NCI-H446 treated with DMSO at 0.1 percent for 48 hours (cell line): Measurements from ENCODE around the gene SPAG16.
"Not testable (repeated sequence)": the region's sequence is repeated elsewhere in the genome, so short reads cannot be mapped to it uniquely, and the experiment has no call there.

Experiments
- DNase-seq: peaks from one replicate; lab custom pipeline; 2025; lab: John Stamatoyannopoulos, UW

The SPAG16 gene

DNA sequence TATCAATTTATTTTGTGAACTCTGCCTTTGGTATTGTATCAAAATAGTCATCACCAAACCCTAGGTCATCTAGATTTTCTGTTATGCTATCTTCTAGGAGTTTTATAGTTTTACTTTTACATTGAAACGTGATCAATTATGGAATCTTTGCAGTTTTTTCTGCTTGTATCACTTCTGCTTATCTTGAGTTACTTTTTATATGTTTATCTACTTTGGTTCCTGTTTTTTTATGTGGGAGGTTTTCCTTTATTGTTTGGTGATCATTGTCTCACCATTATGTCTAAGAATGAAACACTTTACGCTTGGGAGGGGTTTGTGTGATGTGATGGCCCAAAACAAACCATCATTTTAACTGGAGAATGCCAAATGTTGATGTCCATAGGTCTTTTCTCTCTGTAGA is 261.2 kb downstream of the SPAG16 start:
- DNase-seq: no peak

DNA sequence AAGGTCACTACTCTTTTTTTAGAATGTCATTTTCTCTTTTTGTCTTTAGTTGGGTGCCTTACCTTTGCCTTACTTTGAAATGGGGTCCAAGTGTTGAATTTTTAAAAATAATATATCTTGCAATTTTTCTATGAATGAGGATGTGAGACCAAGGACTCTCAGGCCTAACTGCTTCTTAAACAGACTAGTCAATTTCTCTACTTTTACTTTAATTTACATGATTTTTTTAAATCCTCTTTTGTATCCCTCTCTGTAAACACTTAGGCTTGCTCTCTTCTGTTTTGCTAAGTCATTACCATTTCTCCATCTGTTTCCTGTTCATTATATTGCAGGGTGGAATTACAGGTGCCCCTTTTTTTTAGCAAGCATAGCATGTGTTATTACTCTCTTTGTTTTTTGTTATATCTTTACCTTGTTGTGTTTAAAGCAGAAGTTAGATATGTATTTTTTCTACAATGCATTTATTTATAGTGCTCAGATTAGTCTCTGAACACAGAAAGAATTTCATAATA is 261.8 kb downstream of the SPAG16 start:
- no peak for DNase-seq

DNA sequence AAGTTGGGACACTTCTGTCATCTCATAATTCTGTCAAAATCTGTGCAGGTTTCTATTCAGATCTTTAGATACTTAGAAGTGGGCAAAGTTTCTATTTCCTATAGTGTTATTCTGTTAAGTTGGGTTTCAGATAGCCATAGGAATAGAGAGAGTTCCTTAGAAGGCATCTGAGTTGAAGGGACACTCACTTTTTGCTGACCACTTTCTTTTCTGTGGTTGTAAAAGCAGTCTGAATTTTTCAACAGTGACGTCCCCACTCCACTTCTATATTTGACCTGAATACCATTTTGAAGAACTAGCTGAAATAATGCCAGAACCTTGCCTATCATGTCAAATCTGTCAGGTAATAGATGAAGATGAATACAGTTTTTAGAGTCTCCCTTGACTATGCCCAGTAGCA is 267.3 kb downstream of the SPAG16 start:
- no peak for DNase-seq

DNA sequence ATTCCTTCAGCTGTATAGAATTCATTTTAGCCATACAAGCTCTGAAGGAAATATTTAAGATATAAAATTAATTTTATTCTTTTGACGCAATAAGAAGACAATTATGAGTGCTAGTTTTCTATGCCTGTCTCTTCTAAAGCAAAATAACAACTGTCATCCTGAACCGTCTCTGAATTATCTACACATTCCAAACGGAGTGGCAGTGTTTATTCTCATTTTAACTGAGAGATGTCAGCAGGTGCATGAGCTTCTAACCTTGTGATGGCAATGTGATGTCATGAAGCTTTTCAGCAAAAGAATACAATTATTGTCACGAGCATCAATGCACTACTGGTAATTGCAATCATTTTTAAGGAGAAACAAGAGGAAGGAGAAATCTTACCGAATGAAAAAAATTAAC is 274.8 kb downstream of the SPAG16 start:
- no peak for DNase-seq

DNA sequence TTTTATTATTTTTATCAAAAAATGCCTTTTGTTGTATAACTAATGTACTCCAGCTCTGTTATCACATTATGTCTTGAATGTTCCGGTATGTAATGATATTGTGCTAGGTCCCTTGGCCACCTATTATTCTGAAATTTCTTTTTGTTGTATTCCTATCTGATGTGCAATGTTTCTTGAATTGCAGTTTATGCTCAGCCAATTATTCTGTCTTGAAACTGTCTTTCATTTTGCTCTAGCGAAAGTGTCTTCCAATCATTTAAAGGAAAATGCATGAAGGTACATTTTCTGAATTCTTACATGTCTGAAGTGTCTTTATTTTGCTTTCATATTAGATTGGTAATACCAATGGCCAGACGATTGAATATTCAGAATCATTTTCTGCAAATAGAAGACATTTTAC is 277.5 kb downstream of the SPAG16 start:
- no peak for DNase-seq

DNA sequence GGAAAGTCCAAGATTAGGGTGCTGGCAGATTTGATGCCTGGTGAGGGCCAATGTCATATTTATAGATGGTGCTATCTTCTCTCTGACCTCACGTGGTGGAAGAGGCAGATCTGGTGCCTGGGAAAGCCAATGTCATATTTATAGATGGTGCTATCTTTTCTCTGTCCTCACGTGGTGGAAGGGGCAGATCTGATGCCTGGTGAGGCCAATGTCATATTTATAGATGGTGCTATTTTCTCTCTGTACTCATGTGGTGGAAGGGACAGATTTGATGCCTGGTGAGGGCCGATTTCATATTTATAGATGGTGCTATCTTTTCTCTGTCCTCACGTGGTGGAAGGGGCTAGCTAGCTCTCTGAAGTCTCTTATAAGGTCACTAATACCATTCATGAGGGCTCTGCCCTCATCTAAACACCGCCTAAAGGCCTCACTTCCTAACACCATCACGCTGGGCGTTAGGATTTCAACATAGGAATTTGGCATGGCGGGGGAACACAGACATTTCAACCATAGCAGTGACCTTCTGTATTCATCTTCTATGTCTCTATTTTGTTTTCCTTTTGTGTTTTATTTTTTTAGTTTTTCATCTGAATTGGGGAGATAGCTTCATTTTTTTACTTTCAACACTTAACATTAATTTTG is 278.4 kb downstream of the SPAG16 start:
- no peak for DNase-seq

DNA sequence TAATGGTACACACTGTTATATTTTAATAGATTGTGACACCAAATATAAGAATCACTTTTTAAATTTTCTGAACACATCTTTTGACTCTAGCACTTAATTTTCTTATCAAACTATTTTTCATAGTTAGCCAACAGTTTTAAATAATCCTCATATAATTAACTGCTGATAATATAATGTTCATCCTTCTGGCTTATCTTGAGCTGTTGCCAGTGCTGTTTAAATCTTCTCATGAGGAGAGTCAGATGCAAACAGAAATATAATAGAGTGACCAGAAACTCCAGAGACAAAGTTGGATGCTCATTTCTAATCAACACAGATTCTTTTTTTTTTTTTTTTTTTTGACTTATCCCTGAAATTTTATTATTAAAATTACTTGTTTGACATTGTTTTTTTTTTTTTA is 282.6 kb downstream of the SPAG16 start:
- DNase-seq: no peak

DNA sequence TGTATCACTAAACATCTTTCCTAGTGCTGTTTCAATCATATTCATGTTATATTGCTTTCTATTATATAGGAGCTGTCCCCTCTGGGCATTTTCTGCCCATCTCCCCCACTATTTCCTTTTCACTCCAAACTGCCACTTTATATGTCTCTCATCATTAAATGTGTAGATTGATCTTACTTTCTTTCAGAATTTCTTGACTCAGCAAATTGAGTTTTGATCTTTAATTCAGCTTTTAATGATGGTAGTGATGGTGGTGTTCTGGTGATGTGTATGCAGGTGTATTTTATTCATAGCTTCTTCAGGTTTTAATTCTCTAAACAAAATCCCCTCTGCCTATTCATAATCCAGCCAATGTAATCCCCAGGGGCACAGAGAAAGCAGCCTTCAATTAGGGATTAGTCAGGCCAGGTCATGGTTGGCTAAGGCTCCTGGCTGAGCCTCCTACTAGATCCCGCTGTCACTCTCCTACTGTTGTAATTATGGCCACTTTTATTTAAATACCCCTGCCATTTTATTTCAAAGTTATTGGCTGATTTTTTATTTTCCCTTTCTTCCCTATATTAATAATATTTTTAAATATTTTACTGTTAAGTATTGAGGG is 325.4 kb downstream of the SPAG16 start:
- no peak for DNase-seq

DNA sequence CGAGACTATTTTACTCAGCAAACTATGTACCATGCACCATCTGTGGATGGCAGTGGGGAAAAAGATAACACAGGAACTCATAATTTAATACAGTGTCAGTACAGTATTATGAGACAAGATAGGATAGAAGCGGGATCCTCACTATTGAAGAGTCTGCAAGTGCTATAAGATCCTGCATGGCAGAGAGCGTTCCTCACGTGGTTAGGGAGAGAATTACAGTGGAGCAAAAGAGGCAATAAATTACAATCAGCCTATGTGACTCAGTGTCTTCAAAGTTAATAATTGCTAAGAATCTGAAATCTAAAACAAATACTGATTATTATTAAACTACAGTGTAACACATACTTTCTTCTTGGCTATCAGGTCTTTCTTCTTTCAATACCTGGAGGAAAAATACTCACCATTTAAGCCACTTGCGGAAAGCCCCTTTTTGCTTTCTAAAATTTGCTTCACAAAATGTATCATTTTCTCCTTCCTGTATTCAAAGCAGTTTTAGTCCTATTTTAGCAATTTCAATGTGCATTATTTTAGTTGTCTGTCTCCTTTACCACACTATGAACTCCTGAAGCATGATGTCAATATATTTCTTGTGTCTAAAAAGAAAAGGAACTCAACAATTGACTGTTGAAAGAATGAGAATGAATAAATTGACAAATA is 342.9 kb downstream of the SPAG16 start:
- DNase-seq: no peak

DNA sequence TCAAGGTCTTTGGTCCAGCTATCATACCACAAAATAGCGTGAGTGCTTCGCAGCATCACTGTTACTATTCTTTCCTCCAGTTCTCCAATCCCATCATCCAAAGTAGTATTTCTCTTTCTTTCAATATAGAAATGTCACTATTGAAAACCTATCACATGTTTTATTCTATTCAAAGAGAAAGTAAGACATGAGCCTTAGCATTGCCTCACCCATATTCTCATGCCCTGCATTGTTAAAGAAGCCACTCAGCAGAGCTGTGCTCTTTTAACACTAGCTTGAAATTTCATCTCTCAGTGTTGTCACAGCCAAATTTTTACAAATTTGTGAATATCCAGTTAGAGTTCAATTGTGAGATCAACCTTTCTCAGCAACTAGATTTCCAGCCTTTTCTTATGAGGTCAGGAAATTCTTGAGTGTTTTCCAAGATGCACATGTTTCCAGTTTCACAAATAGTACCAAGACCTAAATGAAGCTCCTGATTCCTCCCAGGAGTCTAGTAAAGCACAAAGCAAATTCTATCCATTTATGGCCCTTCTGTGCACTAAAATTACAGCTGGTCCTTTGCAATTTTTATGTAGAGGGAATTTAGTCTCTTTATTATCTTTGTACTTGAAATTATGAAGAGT is 343.7 kb downstream of the SPAG16 start:
- DNase-seq: no peak

DNA sequence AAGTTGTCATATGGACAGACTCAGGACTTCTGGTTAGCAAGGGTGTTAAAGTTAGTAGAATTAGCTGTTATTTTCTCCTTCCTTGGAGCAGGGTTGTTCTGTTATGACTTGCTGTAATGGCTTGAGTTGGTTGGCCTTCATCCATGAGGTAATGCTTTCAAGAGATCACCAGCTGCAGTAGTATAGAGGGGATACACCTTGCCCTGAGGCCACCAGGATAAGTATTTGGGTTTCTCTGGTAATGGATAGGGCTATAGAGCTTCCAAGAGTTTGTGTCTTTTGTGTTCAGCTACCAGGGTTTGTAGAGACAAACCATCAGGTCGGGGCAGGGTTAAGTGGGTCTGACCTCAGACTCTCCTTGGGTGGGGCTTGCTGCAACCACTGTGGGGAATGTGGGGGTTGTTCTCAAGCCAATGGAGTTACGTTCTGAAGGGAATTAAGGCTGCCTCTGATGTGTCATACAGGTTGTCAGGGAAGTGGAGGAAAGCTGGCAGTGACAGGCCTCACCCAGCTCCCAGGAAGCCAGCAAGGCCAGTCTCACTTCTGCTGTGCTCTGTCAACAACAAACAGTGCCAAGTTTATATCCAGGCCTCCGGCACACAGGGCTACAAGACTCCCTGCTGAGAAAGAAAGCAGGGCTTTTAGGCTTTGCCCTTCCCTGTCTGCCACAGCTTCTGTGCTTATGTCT is 356.6 kb downstream of the SPAG16 start:
- DNase-seq: peak; percentile 20

DNA sequence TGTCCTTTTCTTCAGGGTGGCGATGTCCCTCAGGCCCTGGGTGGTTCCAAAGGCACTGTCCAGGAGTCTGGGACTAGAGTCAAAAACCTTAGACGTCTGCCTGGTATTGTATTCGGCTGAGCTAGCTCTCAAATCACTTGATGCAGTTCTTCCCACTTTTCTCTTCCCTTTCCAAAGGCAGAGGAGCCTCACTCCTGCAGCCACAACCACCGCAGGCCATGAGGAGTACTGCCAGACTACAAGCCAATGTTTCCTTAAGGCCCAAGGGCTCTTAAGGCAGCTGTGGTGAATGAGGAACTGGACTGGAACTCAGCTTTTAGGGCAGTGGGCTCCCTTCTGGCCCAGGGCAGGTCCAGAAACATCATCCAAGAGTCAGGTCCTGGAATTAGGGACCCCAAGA is 360.7 kb downstream of the SPAG16 start:
- no peak for DNase-seq

DNA sequence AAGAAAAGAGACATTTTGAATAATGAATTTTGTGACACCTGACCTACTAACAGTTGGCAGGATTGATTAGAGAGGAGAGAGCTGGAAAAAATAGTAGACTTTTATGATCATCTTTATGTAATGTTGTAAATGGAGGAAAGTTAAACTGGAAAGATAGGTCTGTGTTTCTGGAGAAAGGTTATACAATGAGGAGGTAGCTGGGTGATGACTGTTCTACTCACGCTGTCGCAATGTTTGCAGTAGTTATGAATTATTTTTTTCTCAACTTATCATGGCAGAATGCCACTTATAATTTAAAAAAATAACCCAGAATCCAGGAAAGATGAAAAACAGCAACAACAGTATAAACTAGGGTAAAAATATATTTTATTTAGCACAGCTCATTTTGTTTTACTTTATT is 364.9 kb downstream of the SPAG16 start:
- no peak for DNase-seq

DNA sequence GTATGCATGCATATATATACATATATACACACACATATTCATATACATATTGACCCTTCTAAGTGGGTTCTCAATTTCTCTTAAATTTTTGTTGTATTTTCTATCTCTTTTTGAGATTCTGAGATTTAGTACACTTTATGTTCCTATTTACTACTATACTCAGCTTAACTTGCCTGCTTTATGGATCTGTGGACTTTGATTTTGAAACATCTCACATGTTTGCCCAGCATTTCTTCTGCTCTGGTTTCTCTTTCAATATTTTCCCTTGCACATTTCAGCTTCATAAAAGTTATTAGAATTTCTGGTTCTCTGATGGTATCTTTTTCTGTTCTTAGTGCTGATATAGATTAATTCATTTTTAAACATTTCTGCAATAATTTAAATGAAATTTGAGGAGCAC is 380.6 kb downstream of the SPAG16 start:
- DNase-seq: no peak

DNA sequence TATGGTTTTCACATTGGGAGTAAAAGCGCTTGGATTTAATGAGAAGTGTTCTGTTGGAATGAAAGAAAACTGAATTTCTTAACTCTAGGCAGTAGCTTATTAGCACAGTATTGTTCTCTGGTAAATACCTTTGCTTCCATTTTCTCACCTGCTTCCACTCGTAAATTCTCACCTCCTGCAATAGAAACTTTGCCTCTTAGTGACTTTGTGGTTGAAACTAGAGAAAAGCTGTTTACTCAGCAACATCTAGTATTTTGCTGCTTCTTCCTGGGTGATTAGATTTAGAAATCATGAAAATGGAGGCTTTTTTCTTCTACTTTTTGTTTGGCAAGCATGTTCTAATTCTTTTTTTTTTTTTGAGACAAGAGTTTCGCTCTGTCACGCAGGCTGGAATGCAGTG is 385.4 kb downstream of the SPAG16 start:
- no peak for DNase-seq

DNA sequence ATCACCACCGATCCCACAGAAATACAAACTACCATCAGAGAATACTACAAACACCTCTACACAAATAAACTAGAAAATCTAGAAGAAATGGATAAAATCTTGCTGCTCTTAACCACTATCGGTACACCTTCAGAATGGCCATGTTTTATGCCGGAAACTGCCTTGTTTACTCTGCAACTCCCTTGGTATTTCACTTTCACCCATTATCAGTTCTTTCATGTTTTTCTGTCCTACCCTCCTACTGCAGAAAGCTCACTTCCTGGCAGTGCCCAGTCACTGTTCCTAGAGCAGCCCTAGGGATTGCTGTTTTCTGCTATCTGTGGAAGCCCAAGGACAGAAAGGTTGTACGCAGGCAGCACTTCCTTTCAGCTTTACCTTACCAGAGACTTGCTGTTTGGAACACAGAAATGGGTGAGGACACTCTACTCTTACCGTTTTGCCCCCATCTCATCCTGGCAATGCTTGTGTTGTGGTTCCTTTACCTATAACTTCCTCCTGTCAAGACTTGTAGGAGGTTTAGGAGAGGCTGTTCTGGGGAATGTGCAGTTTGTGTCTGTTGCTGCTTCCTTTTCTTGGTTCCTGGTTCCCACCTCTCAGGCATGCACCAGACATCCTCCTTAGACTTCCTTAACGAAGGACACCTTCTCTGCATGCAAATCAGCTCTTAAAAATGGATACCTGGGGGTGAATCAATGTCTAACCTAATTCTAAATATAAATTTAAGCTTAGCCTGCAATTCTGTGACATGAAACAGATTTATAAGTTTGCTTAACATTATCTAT is 394.4 kb downstream of the SPAG16 start:
- no peak for DNase-seq

DNA sequence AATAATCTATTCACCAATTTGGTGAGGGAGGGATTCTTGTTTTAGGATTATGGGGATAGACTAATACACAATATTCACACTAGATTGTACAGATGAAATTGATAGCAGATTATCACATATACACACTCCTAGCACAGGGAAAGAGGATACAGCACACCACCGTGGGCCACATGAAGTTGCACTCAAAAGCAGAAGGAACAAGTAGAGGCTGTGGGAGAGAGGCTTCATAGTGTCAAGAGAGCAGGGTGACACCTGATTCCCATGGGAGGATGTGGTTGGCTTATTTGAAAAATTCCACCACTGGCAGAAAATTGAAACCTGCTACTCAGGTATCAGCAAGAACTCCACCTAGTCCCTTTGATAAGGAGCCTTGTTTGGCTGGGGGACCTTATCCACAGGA is 395.6 kb downstream of the SPAG16 start:
- DNase-seq: no peak

DNA sequence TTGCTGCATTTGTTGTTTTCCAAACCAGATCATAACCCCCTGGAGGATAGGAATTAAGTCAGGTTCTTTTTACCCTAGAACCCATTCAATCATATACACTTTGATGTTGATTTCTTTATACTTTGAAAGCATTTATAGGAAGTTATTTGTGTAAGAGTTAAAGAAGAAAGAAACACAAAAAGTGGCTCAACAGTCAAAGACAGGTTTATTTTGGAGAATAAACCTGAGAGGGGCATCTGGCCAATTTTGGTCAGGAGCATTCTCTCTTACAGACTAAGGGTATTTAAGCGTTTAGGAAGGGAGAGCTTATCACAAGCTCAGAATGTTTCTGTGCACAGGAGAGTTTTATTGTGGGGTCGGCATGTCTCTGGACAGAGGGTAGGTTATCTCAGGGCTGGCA is 398.0 kb downstream of the SPAG16 start:
- no peak for DNase-seq

DNA sequence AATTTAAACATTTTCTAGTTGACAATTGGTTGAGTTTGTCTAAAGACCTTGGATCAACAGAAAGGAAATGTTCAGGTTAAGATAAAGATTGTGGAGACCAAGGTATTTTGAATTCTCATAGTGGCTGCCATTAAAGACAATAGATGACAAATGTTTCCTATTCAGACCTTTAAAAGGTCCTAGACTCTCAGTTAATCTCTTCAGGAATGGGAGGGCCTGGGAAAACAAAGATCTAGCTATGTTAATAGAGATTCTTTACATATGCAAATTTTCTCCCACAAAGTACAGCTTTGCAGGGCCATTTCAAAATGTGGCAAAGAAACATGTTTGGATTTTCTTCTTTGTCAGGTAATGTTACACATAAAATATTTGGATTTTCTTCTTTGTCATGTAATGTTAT is 403.9 kb downstream of the SPAG16 start:
- DNase-seq: no peak

DNA sequence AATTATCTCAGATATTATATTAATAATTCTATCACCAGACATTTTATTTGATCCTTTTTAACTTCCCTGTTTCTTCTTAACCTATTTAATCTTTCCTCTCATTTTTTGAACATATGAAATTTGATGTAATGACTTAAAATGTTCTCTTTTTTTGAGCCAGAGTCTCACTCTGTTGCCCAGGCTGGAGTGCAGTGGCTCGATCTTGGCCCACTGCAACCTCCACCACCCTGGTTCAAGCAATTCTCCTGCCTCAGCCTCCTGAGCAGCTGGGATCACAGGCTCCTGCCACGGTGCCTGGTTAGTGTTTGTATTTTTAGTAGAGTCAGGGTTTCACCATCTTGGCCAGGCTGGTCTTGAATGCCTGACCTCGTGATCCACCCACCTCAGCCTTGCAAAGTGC is 404.6 kb downstream of the SPAG16 start:
- DNase-seq: not testable (repeated sequence)

DNA sequence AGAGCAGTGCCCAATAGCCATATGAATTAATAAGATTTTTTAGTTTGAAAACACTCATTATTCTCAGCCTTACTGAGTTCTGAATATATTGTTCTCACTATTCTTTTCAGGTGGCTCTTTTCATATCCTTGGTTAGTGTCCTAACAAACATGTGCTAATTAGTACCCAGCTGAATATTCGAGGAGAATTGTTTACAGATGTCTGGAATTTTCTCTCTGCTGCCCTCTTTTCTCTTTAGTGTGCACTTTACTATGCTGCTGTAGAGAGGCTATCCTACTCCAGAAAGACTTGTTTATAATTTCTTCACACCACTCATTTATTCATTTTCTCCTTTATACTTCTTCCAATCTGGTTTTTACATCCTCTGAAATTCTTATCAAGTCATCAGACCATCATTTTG is 405.3 kb downstream of the SPAG16 start:
- DNase-seq: no peak

DNA sequence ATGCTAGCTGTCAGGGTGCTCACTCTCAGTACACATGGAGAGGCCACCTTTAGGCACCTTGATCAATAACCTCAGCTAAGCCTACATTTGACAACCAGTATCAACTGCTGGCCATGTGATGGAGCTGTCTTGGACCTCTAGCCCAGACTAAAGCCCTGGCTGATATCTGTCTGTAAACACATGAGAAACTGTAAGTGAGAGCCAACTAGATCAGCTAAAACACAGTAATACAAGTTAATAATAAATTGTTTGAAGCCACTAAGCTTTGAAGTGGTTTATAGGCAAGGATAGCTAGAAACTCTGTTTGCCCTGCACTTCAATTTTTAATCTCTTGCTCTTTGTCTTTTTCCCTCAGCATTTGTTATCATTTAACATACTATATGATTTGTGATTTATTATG is 407.1 kb downstream of the SPAG16 start:
- DNase-seq: no peak
